GM10266 (cell line): ENCODE results near the gene SLC6A9.

Source experiments
- DNase-seq: peaks from one replicate; pipeline ENCODE4 v3.0.0; 2012; ENCODE audit errors: extremely low spot score
- CTCF ChIP-seq: IDR thresholded peaks from 2 replicates; pipeline ENCODE4 v1.5.1; 2012; ENCODE audit warnings: mild to moderate bottlenecking, low read depth; ENCODE audit not compliant: control insufficient read depth, insufficient read depth; ENCODE audit errors: missing control alignments

SLC6A9 gene

GRCh38 chr1:43987159-43987902 lies 43.9 kb downstream of the SLC6A9 start:
- DNase-seq, result no peak
- TF ChIP-seq CTCF, result no peak

- no peak for DNase-seq
These were observed 44.5 kb downstream of the SLC6A9 start for GRCh38 chr1:43986712-43987111.

GRCh38 chr1:43985984-43986595 lies 45.2 kb downstream of the SLC6A9 start:
- DNase-seq, result no peak
- TF ChIP-seq CTCF, result no peak

More at GRCh38 chr1:43986712-43987111, 44.5 kb downstream of the SLC6A9 start:
- TF ChIP-seq CTCF, result no peak

- no peak for TF ChIP-seq CTCF
- DNase-seq, result no peak
These were observed 46.4 kb downstream of the SLC6A9 start for GRCh38 chr1:43984855-43985254.

GRCh38 chr1:43983253-43983899 lies 47.9 kb downstream of the SLC6A9 start:
- TF ChIP-seq CTCF, result no peak
- DNase-seq, result no peak

GRCh38 chr1:43982808-43983207 lies 48.5 kb downstream of the SLC6A9 start:
- TF ChIP-seq CTCF, result no peak
- no peak for DNase-seq

GRCh38 chr1:43982241-43982640 lies 49.0 kb downstream of the SLC6A9 start:
- DNase-seq, result no peak
- no peak for TF ChIP-seq CTCF
